Thyroid gland (tissue), 4 donors: ENCODE measurements around the gene CDC16.

Experiments
- CTCF ChIP-seq, 6 experiments: fragments of 200-600 bp in 3 of 6; fragments of 450-650 bp in 3 of 6; sonication (generic) in 3 of 6; IDR thresholded peaks; one replicate each; pipeline ENCODE4 v1.5.1; 2016 to 2019; ENCODE audit warnings: antibody characterized with exemption in 6 of 6, mild to moderate bottlenecking in 2 of 6, inconsistent platforms in 1 of 6, moderate library complexity in 1 of 6
- POLR2A ChIP-seq, 2 donors: fragments of 450-650 bp; IDR thresholded peaks; one replicate each; pipeline ENCODE4 v1.6.1; 2017; ENCODE audit warnings: antibody characterized with exemption in 2 of 2, mild to moderate bottlenecking in 2 of 2, moderate library complexity in 1 of 2

- TF ChIP-seq CTCF (IDR thresholded peaks at IDR 0.05) (no peak), POLR2A (IDR thresholded peaks at IDR 0.05) (peak; percentile 73 to 95)
Measured at GRCh38 chr13:114314074-114314912, 79.6 kb downstream of the CDC16 start, which contains the start of gene CHAMP1.
